ENCODE data around the gene RNU1-3. TPM values are rescaled to one million over a fixed set of nuclear protein-coding genes. Genes with fewer than 3 reads are reported as not detected.
"Not testable (repeated sequence)": the region's sequence is repeated elsewhere in the genome, so short reads cannot be mapped to it uniquely, and the experiment has no call there.

The RNU1-3 gene
- total RNA-seq, 1 donor from 2014 or later = 1,356 TPM

- H2AFZ ChIP-seq (ENCODE audit: low read depth, low read length); H3K79me2 ChIP-seq (ENCODE audit: insufficient read depth, low read length); H3K36me3 Mint-ChIP-seq (ENCODE audit: low read depth, unreplicated experiment); H3K36me3 ChIP-seq (ENCODE audit: insufficient read depth, low read length); H3K4me3 ChIP-seq (ENCODE audit: insufficient read depth, low read depth, low read length); H3K27ac Mint-ChIP-seq (ENCODE audit: unreplicated experiment); H3K4me1 Mint-ChIP-seq (ENCODE audit: low read depth, unreplicated experiment); FAIRE-seq; H3K9me3 Mint-ChIP-seq (ENCODE audit: unreplicated experiment); H3K9me3 ChIP-seq (ENCODE audit: insufficient read depth, low read depth, low read length); H3K9ac ChIP-seq (ENCODE audit: low read length); H3K27me3 ChIP-seq (ENCODE audit: insufficient read depth, low read length); DNase-seq (ENCODE audit: low read depth); H3K4me3 Mint-ChIP-seq (ENCODE audit: unreplicated experiment); H3K4me1 ChIP-seq (ENCODE audit: insufficient read depth, low read length); H3K4me2 ChIP-seq (ENCODE audit: low read length); H3K27ac ChIP-seq (ENCODE audit: low read depth, low read length); H4K20me1 ChIP-seq (ENCODE audit: insufficient read depth, low read length): not testable (repeated sequence)
- peaks cover 10% of the 10 kb centered on the region for H3K27me3 Mint-ChIP-seq (ENCODE audit: low read depth, unreplicated experiment)
Measured at GRCh38 chr1:16692283-16692682, 25.5 kb upstream of the RNU1-3 start.

DNA sequence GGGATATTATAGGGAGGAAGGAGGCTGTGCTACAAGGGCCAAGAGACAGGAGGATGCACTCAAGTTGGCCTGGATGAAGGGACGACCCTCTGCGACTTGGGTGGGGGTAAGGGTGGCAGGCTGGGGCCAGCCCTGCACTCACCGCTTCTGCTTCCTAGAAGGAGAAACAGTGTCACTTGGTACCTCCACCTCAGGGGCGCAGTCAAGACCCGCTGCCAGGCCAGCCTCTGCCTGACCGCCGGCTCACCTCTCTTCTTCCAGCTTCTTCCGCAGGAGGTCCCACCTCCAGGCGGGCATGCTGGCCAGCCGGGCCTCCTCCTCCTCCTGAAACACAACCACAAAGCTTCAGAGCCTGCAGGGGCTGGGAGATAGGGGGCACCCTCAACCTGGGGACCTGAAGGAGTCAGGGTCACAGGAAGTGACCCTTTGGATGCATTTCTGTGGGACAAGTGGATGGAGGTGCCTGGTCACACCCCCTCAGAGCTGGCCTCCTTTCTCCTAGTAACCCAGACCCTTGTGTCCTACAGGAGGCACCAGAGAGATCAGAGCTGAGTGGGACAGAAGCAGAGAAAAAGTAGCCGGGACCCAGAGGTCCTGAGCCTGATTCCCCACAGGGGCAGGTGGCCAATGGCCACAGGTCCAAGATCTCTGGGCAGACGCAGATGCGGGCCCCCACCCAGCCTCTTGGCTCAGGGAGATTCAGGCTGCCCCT is 24.4 kb upstream of the RNU1-3 start:
- H4K20me1 ChIP-seq (ENCODE audit: insufficient read depth, low read length); FAIRE-seq; H3K36me3 Mint-ChIP-seq (ENCODE audit: low read depth, unreplicated experiment): not testable (repeated sequence)

GRCh38 chr1:16687132-16687800 is 20.5 kb upstream of the RNU1-3 start:
- H3K36me3 ChIP-seq (ENCODE audit: insufficient read depth, low read length); H3K27ac Mint-ChIP-seq (ENCODE audit: unreplicated experiment); H3K4me2 ChIP-seq (ENCODE audit: low read length); DNase-seq (ENCODE audit: low read depth); H2AFZ ChIP-seq (ENCODE audit: low read depth, low read length); H3K79me2 ChIP-seq (ENCODE audit: insufficient read depth, low read length); H3K4me1 ChIP-seq (ENCODE audit: insufficient read depth, low read length); H3K27me3 ChIP-seq (ENCODE audit: insufficient read depth, low read length); H3K9ac ChIP-seq (ENCODE audit: low read length); H3K27ac ChIP-seq (ENCODE audit: low read depth, low read length); H3K9me3 ChIP-seq (ENCODE audit: insufficient read depth, low read depth, low read length); FAIRE-seq; H4K20me1 ChIP-seq (ENCODE audit: insufficient read depth, low read length); H3K4me1 Mint-ChIP-seq (ENCODE audit: low read depth, unreplicated experiment); H3K9me3 Mint-ChIP-seq (ENCODE audit: unreplicated experiment); H3K36me3 Mint-ChIP-seq (ENCODE audit: low read depth, unreplicated experiment); H3K4me3 Mint-ChIP-seq (ENCODE audit: unreplicated experiment); H3K4me3 ChIP-seq (ENCODE audit: insufficient read depth, low read depth, low read length): not testable (repeated sequence)
- H3K27me3 Mint-ChIP-seq (ENCODE audit: low read depth, unreplicated experiment) = peaks cover 22% of the 10 kb centered on the region

More for the DNA sequence above, 24.4 kb upstream of the RNU1-3 start:
- not testable (repeated sequence) for H3K9ac ChIP-seq (ENCODE audit: low read length); H3K4me3 ChIP-seq (ENCODE audit: insufficient read depth, low read depth, low read length); H3K4me1 Mint-ChIP-seq (ENCODE audit: low read depth, unreplicated experiment); H2AFZ ChIP-seq (ENCODE audit: low read depth, low read length); H3K9me3 ChIP-seq (ENCODE audit: insufficient read depth, low read depth, low read length); H3K36me3 ChIP-seq (ENCODE audit: insufficient read depth, low read length); H3K27ac ChIP-seq (ENCODE audit: low read depth, low read length); H3K9me3 Mint-ChIP-seq (ENCODE audit: unreplicated experiment); H3K4me3 Mint-ChIP-seq (ENCODE audit: unreplicated experiment); H3K27me3 ChIP-seq (ENCODE audit: insufficient read depth, low read length); H3K4me2 ChIP-seq (ENCODE audit: low read length); H3K79me2 ChIP-seq (ENCODE audit: insufficient read depth, low read length); H3K27ac Mint-ChIP-seq (ENCODE audit: unreplicated experiment); H3K4me1 ChIP-seq (ENCODE audit: insufficient read depth, low read length); DNase-seq (ENCODE audit: low read depth)
- peaks cover 12% of the 10 kb centered on the region for H3K27me3 Mint-ChIP-seq (ENCODE audit: low read depth, unreplicated experiment)

DNA sequence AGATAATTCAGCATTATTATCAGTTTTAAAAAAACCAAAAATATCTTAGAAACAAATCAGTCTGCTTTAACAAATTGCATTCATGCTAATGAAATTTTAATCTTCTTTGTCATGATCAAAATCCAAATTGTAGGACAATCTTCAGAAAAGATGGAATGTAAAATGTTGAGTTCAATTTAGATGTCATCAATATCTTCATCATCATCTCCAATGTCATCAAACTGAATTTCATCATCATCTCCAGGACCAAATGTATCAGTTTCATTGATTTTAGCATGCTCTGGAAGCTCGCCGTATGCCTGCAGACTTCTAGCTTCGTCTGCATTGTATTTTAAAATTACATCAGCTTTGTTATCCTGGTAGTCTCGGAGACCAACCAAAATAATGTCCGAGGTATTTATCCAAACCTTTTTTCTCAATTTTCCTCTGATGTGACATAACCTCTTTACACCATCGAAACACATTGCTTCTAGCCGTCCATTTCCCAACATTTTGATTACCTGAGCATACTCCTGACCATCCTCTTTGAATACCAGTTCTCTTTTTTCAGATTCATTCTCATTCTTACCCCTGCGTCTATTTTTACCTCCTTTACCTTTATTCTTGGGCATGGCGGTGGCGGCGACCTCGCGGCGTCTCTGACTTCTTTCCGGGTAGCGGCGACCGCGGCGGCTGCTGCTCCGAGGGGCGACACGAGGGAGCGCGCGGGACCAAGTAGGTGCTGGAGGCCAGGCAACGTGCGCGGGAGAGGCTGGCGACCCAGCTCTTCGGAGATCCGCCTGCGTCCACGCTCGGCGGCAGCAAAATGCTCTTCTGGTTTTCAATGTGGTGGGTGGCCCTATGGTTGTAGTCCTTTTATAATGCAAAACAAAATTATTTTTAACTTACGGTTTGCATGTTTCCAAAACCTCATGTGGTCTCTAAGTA is 19.0 kb upstream of the RNU1-3 start:
- not testable (repeated sequence) for H3K4me2 ChIP-seq (ENCODE audit: low read length); H3K27ac Mint-ChIP-seq (ENCODE audit: unreplicated experiment); H3K9me3 Mint-ChIP-seq (ENCODE audit: unreplicated experiment)

More for the DNA sequence above, 19.0 kb upstream of the RNU1-3 start:
- not testable (repeated sequence) for H3K4me1 Mint-ChIP-seq (ENCODE audit: low read depth, unreplicated experiment); H3K27me3 ChIP-seq (ENCODE audit: insufficient read depth, low read length); H2AFZ ChIP-seq (ENCODE audit: low read depth, low read length); H3K4me3 Mint-ChIP-seq (ENCODE audit: unreplicated experiment); H3K9ac ChIP-seq (ENCODE audit: low read length); FAIRE-seq; H3K4me1 ChIP-seq (ENCODE audit: insufficient read depth, low read length); H3K36me3 Mint-ChIP-seq (ENCODE audit: low read depth, unreplicated experiment); H4K20me1 ChIP-seq (ENCODE audit: insufficient read depth, low read length); DNase-seq (ENCODE audit: low read depth); H3K79me2 ChIP-seq (ENCODE audit: insufficient read depth, low read length); H3K27ac ChIP-seq (ENCODE audit: low read depth, low read length); H3K9me3 ChIP-seq (ENCODE audit: insufficient read depth, low read depth, low read length); H3K36me3 ChIP-seq (ENCODE audit: insufficient read depth, low read length); H3K4me3 ChIP-seq (ENCODE audit: insufficient read depth, low read depth, low read length)
- peaks cover 24% of the 10 kb centered on the region for H3K27me3 Mint-ChIP-seq (ENCODE audit: low read depth, unreplicated experiment)
